GM18873 (cell line): ENCODE results near the gene RUNDC1.
"Not testable (repeated sequence)": the region's sequence is repeated elsewhere in the genome, so short reads cannot be mapped to it uniquely, and the experiment has no call there.

ENCODE experiments used
- ATAC-seq: cut with Tn5 transposase; IDR thresholded peaks from one replicate; pipeline ENCODE4 v1.9.1; 2021; ENCODE audit warnings: mild to moderate bottlenecking, moderate library complexity, moderate number of reproducible peaks; ENCODE audit not compliant: unreplicated experiment, low FRiP score

Gene RUNDC1

DNA sequence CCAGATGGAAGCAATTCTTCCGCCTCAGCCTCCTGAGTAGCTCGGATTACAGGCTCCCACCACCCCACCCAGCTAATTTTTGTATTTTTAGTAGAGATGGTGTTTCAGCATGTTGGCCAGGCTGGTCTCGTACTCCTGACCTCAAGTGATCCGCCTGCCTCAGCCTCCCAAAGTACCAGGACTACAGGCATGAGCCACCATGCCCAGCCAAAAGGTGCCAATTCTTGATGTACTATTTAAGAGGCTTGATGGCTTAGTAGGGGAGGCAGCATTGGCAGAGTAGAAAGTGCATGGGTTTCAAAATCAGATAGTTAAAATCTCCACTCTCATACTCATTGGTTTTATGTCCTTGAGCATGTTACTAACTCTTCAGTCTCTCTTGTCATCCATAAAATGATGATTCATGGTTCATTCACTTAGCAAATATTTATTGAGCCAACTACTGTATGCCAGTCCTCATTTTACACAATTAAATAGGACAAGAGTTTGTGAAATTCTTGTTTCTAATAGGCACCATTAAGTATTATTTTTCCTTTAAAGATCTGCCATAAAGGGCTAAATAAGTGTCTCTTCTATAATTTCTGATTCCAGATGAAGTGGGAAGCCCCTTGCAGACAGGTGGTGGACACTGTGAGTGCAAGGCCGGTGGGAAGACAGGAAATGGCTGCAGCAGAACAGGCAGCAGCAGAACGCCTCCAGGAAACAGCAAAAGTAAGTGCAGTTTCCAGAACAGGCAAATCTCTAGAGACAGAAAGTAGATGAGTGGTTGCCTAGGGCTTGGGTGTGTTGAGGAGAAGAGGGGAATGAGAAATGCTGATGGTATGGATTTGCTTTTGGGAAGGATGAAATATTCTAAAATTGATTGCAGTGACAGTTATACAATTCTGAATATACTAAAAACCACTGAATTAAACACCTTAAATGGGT, 9.6 kb downstream of the RUNDC1 start:
- no peak for ATAC-seq

DNA sequence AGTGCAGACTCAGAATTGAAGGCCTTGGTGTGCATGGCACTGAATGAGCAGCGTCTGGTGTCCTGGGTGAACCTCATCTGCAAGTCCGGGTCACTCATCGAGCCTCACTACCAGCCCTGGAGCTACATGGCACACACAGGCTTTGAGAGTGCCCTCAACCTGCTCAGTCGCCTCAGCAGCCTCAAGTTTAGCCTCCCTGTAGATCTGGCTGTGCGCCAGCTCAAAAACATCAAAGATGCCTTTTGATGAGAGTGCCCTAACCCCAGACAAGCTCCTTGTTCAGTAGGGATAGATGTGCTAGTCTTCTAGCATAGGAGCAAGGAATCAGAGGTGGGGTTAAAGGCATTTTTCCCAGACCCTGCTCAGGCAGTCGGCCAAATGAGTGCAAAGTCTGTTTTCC, 11.1 kb downstream of the RUNDC1 start:
- no peak for ATAC-seq

DNA sequence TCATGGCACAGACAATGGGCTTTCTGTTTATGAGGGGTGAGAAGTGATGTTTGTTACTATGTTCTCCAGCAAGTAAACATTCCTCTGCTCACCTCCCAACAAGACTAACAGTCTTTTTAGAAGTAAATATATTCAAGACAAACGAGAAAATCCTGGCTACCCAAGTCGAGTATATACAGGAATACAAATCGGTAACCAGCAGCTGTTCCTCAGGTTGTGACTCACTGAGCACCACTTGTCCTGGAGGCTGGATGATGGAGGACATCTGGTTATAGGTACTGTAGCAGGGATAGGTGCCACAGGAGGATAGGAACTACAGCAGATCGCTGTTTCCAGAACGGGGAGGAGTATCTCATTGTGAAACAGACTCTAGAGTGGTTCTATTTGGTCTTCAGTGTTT, 12.5 kb downstream of the RUNDC1 start:
- no peak for ATAC-seq

DNA sequence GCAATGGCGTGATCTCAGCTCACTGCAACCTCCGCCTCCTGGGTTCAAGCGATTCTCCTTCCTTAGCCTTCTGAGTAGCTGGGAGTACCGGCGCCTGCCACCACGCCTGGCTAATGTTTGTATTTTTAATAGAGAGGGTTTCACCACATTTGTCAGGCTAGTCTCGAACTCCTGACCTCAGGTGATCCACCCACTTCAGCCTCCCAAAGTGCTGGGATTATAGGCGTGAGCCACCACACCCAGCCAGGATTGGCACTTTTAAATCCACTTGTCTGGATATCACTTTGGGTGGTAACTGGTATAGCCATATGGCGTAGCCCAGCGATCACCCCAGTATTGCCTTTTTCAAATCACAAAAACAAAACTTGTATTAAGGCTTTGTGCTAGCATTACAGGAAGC, 13.5 kb downstream of the RUNDC1 start:
- not testable (repeated sequence) for ATAC-seq

DNA sequence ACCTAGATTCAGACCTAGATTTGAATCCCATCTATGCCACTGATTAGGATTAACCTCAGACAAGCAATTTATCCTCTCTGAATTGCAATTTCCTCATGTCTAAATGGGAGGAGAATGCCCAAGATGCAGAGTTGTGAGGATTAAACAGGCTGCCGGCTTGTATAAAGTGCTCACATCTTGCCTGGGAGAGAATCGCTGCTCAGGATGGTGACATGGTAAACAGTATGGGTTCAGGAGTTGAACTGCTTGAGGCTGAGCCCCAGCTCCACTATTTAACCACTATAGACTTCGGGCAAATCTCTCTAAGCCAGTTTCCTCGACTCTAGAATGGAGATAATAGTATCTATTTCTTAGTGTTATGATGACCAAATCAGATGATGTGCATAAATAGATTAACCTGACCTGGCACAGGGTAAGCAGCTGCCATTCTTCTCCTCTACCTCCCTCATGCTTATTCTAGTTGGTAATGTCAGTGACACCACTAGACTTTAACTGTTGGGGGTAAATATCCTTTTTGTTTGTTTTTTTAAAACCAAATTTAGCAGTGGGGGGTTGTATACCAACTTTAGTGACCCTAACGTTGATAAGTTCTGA, 17.1 kb downstream of the RUNDC1 start:
- peak; percentile 1 for ATAC-seq

DNA sequence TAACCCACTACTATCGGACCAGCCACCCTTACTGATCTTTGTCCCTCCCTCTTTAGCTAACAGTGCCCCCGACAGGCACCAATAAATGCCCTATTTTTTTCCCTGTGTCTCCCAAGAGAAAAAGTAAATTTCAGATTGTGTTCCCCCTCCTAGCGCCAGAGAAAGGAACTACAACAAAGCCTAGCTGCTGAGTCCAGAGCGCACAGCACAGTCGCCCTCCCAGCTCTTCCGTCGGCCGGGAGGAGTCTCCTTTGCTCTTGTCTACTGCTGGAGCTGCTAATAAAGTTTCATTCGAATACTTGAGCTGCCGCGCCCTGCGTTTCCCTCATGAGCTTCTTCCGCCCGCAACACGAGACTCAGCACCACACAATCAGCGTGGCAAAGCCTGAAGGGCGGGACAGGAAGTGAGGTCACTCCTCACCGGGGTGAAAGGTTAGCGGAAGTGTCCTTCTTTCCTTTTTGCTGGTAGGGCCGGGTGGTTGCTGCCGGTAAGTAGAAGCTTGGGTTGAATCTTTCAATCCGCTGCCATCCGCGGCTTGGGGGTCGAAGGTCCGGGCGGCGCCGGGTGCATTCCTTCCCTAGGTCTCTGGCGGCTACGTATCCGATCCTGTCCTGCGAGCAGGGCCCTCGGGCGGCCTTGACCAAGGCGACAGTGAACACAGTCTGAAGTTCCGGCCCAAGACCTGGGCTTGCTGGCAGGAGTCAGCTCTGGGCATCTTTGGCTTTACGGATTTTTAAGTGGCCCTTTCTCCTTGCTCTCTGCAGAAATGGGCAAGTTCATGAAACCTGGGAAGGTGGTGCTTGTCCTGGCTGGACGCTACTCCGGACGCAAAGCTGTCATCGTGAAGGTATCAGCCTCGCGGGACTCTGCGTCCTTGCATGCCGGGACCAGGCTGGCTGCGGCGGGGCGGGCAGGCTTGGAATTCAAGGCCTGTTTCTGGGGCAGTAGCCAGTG, 17.9 kb downstream of the RUNDC1 start, which contains the start of gene RPL27:
TSS of gene RPL27 (plus strand) at position 436 of the 955 bp plus-strand sequence. CDS start at position 768, 332 bp downstream.
- peak; percentile 80 for ATAC-seq

DNA sequence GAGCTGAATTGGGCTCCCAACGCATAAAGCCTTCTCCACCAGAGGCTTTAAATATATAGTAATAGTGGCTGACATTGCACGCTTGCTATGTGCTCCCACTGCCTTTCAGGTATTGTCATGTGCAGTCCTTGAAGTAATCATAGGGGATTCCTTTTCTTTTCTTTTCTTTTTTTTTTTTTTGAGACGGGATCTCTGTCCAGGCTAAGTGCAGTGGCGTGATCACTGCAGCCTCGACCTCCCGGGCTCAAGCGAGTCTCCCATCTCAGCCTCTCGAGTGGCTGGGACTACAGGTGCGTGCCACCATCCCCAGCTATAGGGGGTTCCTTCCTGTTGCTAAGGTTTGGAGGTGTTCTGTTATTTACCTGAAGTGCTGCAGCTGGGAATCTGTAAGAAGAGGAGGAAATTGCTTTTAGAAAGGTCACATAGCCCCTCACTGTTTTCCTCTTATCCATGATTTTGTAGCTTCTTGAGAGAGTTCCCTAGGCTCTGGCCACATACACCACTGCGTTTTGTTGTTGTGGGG, 18.7 kb downstream of the RUNDC1 start:
- ATAC-seq: no peak

DNA sequence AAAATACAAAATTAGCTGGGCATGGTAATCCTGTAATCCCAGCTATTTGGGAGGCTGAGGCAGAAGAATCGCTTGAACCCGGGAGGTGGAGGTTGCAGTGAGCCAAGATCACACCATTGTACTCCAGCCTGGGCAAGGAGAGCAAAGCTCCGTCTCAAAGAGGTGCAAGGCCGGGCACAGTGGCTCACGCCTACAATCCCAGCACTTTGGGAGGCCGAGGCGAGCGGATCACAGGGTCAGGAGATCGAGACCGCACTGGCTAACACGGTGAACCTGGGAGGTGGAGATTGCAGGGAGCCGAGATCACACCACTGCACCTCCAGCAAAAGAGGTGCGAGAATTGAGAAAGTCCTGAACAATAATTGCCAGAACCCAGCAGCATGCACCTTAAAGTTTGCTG, 20.5 kb downstream of the RUNDC1 start:
- ATAC-seq: not testable (repeated sequence)

DNA sequence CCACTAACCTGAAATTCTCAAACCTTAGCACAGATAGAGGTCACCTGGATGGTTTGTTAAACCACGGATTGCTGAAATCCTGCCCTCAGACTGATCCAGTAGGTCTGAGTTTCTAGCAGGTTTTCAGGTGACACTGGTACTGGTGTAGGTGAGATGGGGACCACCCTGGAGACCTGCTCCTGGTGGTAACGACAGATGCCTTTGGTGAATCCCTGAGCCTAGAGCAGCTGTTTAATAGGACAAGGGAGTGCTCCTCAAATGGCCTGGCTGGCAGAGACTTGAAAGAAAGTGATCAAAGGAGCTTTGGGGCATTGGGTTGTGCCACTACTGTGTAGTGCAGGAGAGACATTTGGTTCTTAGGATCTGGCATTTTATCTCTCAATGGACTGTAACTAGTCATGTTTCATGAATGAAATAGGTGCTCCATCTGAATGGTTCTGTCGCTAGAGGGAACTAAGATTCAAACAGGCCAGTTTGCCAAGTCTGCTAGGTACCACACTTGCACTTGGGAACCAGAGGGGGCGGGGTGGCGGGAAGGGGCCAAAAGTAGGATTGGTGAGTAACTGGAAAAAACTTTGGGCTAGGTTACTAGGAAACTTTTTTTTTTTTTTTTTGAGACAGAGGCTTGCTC, 23.3 kb downstream of the RUNDC1 start:
- no peak for ATAC-seq

DNA sequence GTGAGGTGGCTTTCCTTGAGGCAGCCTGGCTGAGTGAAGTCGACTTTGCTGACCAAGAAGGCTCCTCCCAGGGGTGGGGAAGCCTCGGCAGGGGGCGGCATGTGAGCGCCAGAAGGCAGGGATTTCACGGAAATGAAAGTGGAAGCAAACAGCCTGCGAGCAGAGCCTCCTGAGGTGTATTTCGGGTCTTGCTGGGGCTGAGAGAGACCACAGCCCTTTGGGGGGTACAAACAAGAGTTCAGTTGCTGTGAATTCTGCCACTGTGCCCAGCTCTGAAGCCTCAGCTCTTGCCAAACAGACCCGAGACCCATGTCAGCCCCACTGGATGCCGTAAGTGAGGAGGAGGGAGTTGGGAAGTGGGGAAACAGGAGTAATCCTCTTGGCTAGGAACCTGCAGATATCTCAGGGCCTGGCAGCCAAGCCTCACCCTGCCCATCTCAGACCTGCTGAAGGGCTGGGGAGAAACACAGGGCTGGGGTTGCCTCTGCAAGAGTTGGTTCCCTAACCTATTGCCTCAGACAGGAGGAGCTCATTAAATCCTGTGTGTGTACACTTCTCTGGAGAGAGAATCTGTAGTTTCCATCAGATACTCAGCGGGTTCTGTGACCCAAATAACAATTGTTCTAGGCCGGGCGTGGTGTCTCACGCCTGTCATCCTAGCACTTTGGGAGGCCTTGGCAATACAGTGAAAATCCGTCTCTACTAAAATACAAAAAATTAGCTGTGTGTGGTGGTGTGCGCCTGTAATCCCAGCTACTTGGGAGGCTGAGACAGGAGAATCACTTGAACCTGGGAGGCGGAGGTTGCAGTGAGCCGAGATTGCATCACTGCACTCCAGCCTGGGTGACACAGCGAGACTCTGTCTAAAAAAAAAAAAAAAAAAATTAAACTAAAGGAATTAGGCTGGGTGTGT, 26.5 kb downstream of the RUNDC1 start, which contains the start of gene IFI35:
TSS of gene IFI35 (plus strand) at position 146 of the 913 bp plus-strand sequence. CDS start at position 310, 164 bp downstream.
- peak; percentile 64 for ATAC-seq

DNA sequence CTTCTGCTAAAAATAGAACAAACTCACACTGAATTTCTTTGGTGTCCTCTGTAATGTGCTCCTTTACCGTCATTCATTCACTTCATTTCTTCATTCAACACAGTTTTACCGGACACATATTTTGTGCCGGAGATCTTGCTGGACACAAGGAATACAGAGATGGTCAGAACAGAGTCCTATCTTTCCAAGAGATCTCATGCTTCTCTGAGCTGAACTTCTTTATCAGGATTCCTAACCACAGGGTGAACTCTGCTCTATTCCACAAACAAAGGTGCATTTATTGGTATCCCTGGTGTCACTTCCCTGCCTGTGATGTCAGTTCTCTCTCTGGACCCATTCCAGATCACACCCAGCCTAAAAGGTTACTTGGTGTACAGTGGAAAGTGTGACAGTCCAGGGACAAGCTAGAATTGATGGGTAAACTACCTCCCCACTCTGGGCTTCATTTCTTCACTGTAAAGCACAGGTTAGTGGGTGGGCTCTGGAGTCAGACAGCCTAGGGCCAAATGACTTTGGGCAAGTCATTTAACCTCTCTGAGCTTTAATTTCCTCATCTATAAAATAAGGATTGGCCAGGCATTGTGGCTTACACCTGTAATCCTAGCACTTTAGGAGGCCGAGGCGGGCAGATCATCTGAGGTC, 30.4 kb downstream of the RUNDC1 start:
- ATAC-seq: no peak

DNA sequence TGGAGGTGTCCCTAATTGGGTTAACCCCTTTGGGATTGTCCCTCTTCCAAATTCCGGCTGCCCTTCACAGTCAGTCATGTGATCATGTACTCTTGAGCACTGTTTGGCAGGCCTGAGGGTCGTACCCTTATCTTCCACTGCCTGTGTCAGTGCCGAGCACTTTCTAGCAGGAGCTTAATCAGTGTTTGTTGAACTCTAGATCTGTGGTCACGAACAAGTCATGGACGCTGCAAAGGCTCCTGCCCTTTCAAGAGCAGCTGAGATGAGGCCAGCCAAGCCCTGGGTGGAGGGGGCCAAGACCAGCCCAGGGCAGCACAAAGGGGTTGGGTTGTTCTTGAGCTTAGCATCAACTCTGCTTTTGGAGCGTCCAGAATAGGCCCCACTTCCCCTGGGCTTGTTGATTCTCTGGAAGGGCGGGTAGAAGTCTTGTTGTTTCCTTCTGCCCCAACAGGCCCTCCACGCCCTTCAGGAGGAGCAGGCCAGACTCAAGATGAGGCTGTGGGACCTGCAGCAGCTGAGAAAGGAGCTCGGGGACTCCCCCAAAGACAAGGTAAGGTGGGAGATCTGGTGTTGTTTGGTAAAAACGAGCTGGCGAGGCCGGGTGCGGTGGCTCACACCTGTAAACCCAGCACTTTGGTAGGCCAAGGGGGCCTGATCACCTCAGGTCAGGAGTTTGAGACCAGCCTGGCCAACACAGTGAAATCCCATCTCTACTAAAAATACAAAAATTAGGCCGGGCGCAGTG, 31.5 kb downstream of the RUNDC1 start:
- no peak for ATAC-seq

DNA sequence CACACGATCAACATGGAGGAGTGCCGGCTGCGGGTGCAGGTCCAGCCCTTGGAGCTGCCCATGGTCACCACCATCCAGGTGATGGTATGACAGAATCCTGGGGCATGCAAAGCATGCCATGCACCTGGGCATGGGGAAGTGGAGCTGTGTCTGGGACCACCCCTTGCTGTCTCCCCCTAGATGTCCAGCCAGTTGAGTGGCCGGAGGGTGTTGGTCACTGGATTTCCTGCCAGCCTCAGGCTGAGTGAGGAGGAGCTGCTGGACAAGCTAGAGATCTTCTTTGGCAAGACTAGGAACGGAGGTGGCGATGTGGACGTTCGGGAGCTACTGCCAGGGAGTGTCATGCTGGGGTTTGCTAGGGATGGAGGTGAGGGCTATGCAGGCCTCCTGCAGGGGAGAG, 32.9 kb downstream of the RUNDC1 start:
- no peak for ATAC-seq

DNA sequence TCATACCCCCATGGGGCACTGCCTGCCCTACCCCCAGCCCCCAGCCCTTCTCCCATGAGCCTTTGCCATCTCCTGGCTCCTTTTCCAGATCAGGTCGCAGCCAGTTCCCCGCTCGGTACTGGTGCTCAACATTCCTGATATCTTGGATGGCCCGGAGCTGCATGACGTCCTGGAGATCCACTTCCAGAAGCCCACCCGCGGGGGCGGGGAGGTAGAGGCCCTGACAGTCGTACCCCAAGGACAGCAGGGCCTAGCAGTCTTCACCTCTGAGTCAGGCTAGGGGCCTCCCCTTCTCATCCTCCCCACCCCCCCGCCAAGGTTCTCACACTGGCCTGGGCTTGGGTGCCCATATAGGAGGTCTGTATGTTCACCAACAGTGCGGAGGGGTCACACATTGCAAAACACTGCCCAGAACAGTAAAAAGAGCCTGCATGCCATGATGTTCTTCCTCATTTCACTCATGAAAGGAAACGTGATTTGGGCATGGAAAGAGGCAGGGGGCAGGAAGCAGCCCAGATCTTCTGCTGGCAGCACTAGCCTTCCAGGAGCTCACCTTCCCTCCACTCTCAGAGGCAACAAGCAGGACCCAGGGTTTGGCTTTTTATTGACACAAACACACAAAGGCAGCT, 33.8 kb downstream of the RUNDC1 start:
- no peak for ATAC-seq

DNA sequence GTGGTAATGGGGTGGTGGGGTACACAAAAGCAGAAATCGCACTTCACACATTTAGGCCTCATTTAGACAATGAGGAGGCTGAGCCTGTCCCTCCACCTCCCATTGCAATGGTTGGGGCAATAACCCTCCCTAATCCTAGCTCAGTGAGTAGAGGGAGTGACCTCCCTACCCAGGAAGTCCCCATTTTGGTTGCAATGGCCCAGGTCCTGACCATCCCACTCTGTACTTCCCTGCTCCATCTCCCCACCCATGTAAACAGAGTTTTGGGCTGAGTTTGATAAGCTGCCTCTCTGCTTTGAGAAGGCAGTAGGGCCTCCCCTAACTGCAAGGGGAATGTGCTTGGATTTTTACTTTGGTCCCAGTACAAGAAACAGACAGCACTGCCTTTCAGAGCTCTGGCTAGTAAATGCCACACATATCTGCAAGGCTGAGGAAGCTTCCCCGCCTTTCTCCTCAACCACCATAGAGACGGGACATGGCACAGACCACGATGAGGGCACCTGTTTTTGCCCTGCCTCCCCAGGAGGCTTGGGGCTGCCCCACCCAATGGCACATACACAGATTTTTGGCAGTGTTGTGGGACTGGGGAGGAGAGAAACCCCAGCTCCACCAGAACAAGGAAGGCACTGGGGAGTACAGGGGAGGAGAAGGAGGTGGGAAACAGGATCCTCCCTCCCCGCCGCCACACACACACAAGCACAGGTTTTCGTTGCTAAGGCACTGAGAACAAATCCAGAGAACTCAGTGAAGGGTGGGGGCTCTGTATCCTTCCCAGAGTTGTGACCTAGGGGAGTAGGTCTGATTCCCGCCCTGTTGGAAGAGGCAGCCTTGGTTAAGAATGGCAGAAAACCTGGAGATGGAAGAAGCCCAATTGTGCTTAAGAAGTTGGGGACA, 34.5 kb downstream of the RUNDC1 start:
- ATAC-seq: no peak

DNA sequence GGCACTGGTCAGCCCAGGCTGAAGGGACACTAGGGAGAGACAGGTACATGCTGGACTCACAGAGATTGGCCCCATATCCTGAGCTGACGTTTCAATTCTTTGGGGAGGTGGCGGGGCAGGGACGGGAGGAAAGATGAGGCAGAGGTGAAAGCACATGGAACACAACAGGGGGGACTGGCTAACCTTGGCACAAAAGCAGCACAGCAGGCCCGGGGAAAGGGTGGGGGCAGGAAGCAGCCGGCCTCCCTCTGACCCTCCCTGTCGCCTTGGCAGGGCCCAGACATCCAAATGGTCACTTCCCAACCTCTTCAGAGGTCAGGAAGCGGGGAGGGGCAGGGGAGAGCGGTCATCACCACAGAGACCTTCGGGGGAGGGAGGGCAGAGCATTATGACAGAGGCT, 35.2 kb downstream of the RUNDC1 start:
- ATAC-seq: no peak
